Transverse colon (tissue), 4 donors: ENCODE data around the gene NEDD4L. TPM values are rescaled to one million over a fixed set of nuclear protein-coding genes. Genes with fewer than 3 reads are reported as not detected.
A peak's percentile ranks its signal among the peaks of the same experiment; 100 is the strongest.

Experiments
- DNase-seq: peaks from one replicate; pipeline ENCODE4 v3.0.0-alpha.2; 2019
- H3K27ac ChIP-seq, 4 donors: fragments of 200-600 bp; sonication (generic); 2 replicates each; pipeline ENCODE4 v1.5.1; 2016 to 2018; ENCODE audit warnings: inconsistent platforms in 4 of 4
- H3K27me3 ChIP-seq: fragments of 200-600 bp; sonication (generic); 2 replicates; pipeline ENCODE4 v1.5.1; 2017; ENCODE audit warnings: inconsistent platforms
- H3K36me3 ChIP-seq, 4 donors: fragments of 200-600 bp; sonication (generic); 2 replicates each; pipeline ENCODE4 v1.5.1; 2017 to 2019; ENCODE audit warnings: inconsistent platforms in 4 of 4
- H3K4me1 ChIP-seq, 4 donors: fragments of 200-600 bp; sonication (generic); 2 replicates each; pipeline ENCODE4 v1.5.1; 2017 to 2020; ENCODE audit warnings: inconsistent platforms in 4 of 4
- H3K4me3 ChIP-seq, 4 donors: fragments of 200-600 bp; sonication (generic); 1 replicate in 1 of 4; 2 replicates in 3 of 4; pipeline versions ENCODE4 v1.5.1 to v1.6.1; 2017 to 2019; ENCODE audit warnings: inconsistent platforms in 4 of 4
- H3K9me3 ChIP-seq, 2 donors: fragments of 200-600 bp; sonication (generic); 2 replicates each; pipeline ENCODE4 v1.5.1; 2017 to 2019; ENCODE audit warnings: inconsistent platforms in 2 of 2
- CTCF ChIP-seq, 5 experiments: fragments of 200-600 bp in 3 of 5; fragments of 450-650 bp in 2 of 5; sonication (generic) in 3 of 5; IDR thresholded peaks; 1 replicate in 2 of 5; 2 replicates in 3 of 5; pipeline ENCODE4 v1.5.1; 2016 to 2017; ENCODE audit warnings: antibody characterized with exemption in 5 of 5, inconsistent platforms in 3 of 5, mild to moderate bottlenecking in 2 of 5, moderate library complexity in 1 of 5
- EP300 ChIP-seq: sonication (generic); formaldehyde crosslinking; IDR thresholded peaks from one replicate; pipeline ENCODE4 v1.6.1; 2017; ENCODE audit warnings: antibody characterized with exemption, low read depth
- POLR2A ChIP-seq: fragments of 450-650 bp; IDR thresholded peaks from one replicate; pipeline ENCODE4 v1.6.1; 2016; ENCODE audit warnings: antibody characterized with exemption, mild to moderate bottlenecking, moderate library complexity
- POLR2AphosphoS5 ChIP-seq, 3 donors: sonication (generic); formaldehyde crosslinking; IDR thresholded peaks; one replicate each; pipeline ENCODE4 v1.6.1; 2016; ENCODE audit warnings: antibody characterized with exemption in 3 of 3
- whole genome bisulfite sequencing, 2 donors: methylation state at CpG; one replicate each; pipeline ENCODE4 v1.1.5; 2018; ENCODE audit warnings: low coverage in 1 of 2; 5-methylcytosine and 5-hydroxymethylcytosine counted together
- in situ Hi-C, 4 donors: fragments of 200-750 bp; cut with MboI; loops; one replicate each; pipeline versions ENCODE4 v1.15.0 to v1.15.1; 2017; ENCODE audit warnings: low sequenced_read_pairs in 3 of 4, low pct_ligation_motif_present in 1 of 4, low pct_unique_long_range_greater_than_20kb in 1 of 4
- intact Hi-C: fragments of 100-400 bp; cut with DNase I; formaldehyde crosslinking; loops from one replicate; pipeline ENCODE4 v1.15.1; 2023; ENCODE audit warnings: low total_unique reads
- total RNA-seq, 4 donors: library from RNA; depleted of rRNA; stranded (reverse); fragments of >200 nt; gene quantifications; one replicate each; pipeline ENCODE4 v1.1.0, GENCODE V29; 2016

The NEDD4L gene
- total RNA-seq, 4 donors from 2014 or later: 217 to 773 (median 305) TPM

GRCh38 chr18:58438958-58439300 is 394.9 kb downstream of the NEDD4L start:
- intact Hi-C loops (no loop called here), in situ Hi-C loops (loop anchor here in 1 of 4 donors (25.0 kb wide), 1 partner anchor 98 kb away; no protein-coding TSS in a partner anchor)
- Histone ChIP-seq H3K9me3 (no peaks in the 10 kb centered on the region), H3K36me3 (no peaks in the 10 kb centered on the region), H3K27me3 (no peaks in the 10 kb centered on the region), H3K4me1 (peaks cover 0 to 9% (median 3%) of the 10 kb centered on the region in 4 donors), H3K4me3 (peak overlapping the region in 3 of 4 donors; percentile 10 to 32 (median 12)), H3K27ac (no peak overlapping the region)
- 30 to 50% methylated on average over 1 to 3 of the region's 3 CpGs for WGBS, 2 donors
- DNase-seq: no peak
- no peak for TF ChIP-seq POLR2A
- no peak for TF ChIP-seq POLR2AphosphoS5 (IDR thresholded peaks at IDR 0.05)
- no peak for TF ChIP-seq EP300
- TF ChIP-seq CTCF (IDR thresholded peaks at IDR 0.05): no peak

GRCh38 chr18:58443671-58444070 is 399.6 kb downstream of the NEDD4L start:
- Histone ChIP-seq H3K4me1 (peaks cover 0 to 4% (median 2%) of the 10 kb centered on the region in 4 donors), H3K27me3 (no peaks in the 10 kb centered on the region), H3K36me3 (no peaks in the 10 kb centered on the region), H3K4me3 (no peak overlapping the region), H3K9me3 (no peaks in the 10 kb centered on the region), H3K27ac (no peak overlapping the region)
- DNase-seq: no peak
- TF ChIP-seq POLR2AphosphoS5 (IDR thresholded peaks at IDR 0.05): no peak
- TF ChIP-seq EP300: no peak
- no peak for TF ChIP-seq POLR2A
- no peak for TF ChIP-seq CTCF (IDR thresholded peaks at IDR 0.05)
- in situ Hi-C loops (loop anchor here in 1 of 4 donors (25.0 kb wide), 1 partner anchor 94 kb away; no protein-coding TSS in a partner anchor), intact Hi-C loops (no loop called here)
- WGBS, 2 donors: 83 to 89% methylated on average over 5 to 6 of the region's 6 CpGs

GRCh38 chr18:58446391-58447060 is 402.5 kb downstream of the NEDD4L start:
- intact Hi-C loops: no loop called here
- Histone ChIP-seq H3K27ac (no peak overlapping the region), H3K4me1 (peaks cover 0 to 3% (median 0%) of the 10 kb centered on the region in 4 donors), H3K4me3 (no peak overlapping the region), H3K9me3 (no peaks in the 10 kb centered on the region), H3K36me3 (no peaks in the 10 kb centered on the region), H3K27me3 (no peaks in the 10 kb centered on the region)
- in situ Hi-C loops: loop anchor here in 1 of 4 donors (25.0 kb wide), 1 partner anchor 91 kb away; no protein-coding TSS in a partner anchor
- whole genome bisulfite sequencing, 2 donors: 82 to 87% methylated on average over 6 to 11 of the region's 11 CpGs
- TF ChIP-seq EP300: no peak
- no peak for TF ChIP-seq CTCF (IDR thresholded peaks at IDR 0.05)
- TF ChIP-seq POLR2A: no peak
- no peak for TF ChIP-seq POLR2AphosphoS5 (IDR thresholded peaks at IDR 0.05)
- no peak for DNase-seq

- peaks cover 0 to 3% (median 0%) of the 10 kb centered on the region in 4 donors for H3K4me1 ChIP-seq
- DNase-seq: no peak
- no peak for TF ChIP-seq POLR2A
- TF ChIP-seq POLR2AphosphoS5 (IDR thresholded peaks at IDR 0.05): peak in 2 of 3 donors; percentile 17 to 28
- H3K27ac ChIP-seq: peak overlapping the region in 3 of 4 donors; percentile 17 to 49 (median 46)
- in situ Hi-C loops: loop anchor here in 1 of 4 donors (25.0 kb wide), 1 partner anchor 90 kb away; no protein-coding TSS in a partner anchor
- H3K27me3 ChIP-seq: no peaks in the 10 kb centered on the region
- no peak overlapping the region for H3K4me3 ChIP-seq
- H3K36me3 ChIP-seq: no peaks in the 10 kb centered on the region
- WGBS, 2 donors: 72 to 81% methylated on average over 6 to 9 of the region's 9 CpGs
- no peaks in the 10 kb centered on the region for H3K9me3 ChIP-seq
- intact Hi-C loops: no loop called here
Observed at GRCh38 chr18:58447402-58448095, 403.5 kb downstream of the NEDD4L start.
